K562 (cell line): ENCODE data around the gene NKG7.

ENCODE experiments used
- CAMTA2 ChIP-seq: fragments of 250-450 bp; sonication (Bioruptor Pico); conservative IDR thresholded peaks from 2 replicates; pipeline ENCODE4 v1.5.1; 2022
- GATA2 ChIP-seq: sonication (generic); formaldehyde crosslinking; IDR thresholded peaks from 2 replicates; pipeline ENCODE4 v1.4.0; 2020; ENCODE audit warnings: mild to moderate bottlenecking, missing genetic modification reagents
- GATAD2B ChIP-seq: fragments of 450-650 bp; IDR thresholded peaks from 2 replicates; pipeline ENCODE4 v1.6.1; 2017; ENCODE audit warnings: mild to moderate bottlenecking, borderline replicate concordance
- HNRNPLL ChIP-seq: fragments of 200-400 bp; formaldehyde crosslinking; IDR thresholded peaks from 2 replicates; pipeline ENCODE4 v1.6.1; 2017; ENCODE audit warnings: low read length, low read depth, mild to moderate bottlenecking; ENCODE audit not compliant: poor library complexity, severe bottlenecking
- POLR2A ChIP-seq: fragments of 450-650 bp; conservative IDR thresholded peaks from 2 replicates; pipeline ENCODE4 v1.6.1; 2016
- POLR2AphosphoS2 ChIP-seq: IDR thresholded peaks from 2 replicates; pipeline ENCODE4 v1.6.1; 2012; ENCODE audit warnings: low read length, improper control_type of control experiment
- POLR2AphosphoS5 ChIP-seq: IDR thresholded peaks from 2 replicates; pipeline ENCODE4 v1.6.1; 2011; ENCODE audit warnings: mild to moderate bottlenecking, low read depth, low read length, moderate library complexity; ENCODE audit not compliant: control insufficient read depth, insufficient read depth
- TF ChIP-seq, protein P1 (sequence below): sonication (generic); IDR thresholded peaks from 2 replicates; pipeline ENCODE4 v1.6.1; 2016

DNA sequence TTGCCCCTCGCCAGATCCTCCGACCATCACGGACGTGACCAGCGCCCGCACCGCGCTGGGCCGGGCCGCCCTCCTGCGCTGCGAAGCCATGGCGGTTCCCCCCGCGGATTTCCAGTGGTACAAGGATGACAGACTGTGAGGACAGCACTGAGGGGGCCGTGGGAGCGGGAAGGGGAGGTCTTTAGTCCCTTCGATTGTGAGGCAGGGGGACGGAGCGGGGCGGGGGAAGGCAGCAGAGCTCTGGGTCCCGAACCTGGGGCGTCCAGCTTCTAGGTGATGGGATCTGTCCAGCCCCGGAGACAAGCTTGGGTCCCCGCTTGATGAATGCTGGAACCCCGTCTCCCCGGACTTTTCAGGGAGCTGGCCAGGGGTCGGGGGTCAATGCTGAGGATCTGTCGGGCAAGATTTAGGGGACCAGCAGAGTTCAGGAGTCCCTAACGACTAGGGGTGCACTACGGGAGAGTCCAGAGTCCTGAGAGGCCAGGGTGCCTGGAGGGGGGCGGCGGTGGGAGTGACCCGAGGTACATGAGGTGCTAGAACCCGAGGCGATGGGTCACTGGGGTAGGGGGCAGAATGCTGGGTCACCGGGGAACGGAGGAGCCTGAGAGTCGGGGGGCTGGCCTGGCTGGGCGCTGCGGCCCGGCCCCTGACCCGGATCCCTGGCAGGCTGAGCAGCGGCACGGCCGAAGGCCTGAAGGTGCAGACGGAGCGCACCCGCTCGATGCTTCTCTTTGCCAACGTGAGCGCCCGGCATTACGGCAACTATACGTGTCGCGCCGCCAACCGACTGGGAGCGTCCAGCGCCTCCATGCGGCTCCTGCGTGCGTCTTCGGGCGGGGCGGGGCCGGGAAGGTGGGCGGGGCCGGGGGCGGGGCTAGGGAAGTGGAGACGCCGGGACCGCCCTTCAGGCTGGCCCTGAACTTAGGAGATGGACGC lies 45.1 kb downstream of the NKG7 start:
- TF ChIP-seq POLR2AphosphoS5 (peak; percentile 58; the same call in 1 of the 2 replicates), POLR2AphosphoS2 (peak; percentile 43; the same call in 1 of the 2 replicates), GATA2 (no peak), HNRNPLL (peak; percentile 46), CAMTA2 (no peak), POLR2A (peak; percentile 79), GATAD2B (no peak)
- TF ChIP-seq, protein P1, sequence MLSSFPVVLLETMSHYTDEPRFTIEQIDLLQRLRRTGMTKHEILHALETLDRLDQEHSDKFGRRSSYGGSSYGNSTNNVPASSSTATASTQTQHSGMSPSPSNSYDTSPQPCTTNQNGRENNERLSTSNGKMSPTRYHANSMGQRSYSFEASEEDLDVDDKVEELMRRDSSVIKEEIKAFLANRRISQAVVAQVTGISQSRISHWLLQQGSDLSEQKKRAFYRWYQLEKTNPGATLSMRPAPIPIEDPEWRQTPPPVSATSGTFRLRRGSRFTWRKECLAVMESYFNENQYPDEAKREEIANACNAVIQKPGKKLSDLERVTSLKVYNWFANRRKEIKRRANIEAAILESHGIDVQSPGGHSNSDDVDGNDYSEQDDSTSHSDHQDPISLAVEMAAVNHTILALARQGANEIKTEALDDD = no peak
